ENCODE measurements around the gene CABP1. TPM values are rescaled to one million over a fixed set of nuclear protein-coding genes. Genes with fewer than 3 reads are reported as not detected.

CABP1 gene
- total and polyA plus RNA-seq, 10 of the 15 experiments (the other 5 are each of a cell fraction or from before 2014, with no cell fraction given), result 0.16 to 2.4 (median 0.80) TPM; not detected in 2

DNA sequence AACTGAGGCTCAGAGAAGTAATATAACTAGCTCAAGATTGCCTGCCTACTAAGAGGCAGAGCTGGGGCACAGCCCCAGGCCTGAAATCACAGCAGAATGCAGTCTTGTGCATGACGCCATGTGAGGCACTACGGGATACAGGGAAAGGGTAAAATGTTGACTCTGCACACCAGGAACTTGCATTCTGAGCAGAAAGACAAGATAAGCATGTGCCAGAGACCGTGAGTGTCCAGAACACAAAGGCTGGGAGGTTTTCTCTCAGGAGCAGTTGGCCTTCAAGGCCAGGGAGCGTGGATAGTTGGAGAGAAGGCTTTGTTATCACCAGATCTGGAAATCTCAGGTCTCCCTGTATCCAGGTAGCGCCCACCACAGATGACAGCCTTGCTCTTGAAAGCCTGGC lies 23.3 kb downstream of the CABP1 start (continued):
- TF ChIP-seq, protein P1, sequence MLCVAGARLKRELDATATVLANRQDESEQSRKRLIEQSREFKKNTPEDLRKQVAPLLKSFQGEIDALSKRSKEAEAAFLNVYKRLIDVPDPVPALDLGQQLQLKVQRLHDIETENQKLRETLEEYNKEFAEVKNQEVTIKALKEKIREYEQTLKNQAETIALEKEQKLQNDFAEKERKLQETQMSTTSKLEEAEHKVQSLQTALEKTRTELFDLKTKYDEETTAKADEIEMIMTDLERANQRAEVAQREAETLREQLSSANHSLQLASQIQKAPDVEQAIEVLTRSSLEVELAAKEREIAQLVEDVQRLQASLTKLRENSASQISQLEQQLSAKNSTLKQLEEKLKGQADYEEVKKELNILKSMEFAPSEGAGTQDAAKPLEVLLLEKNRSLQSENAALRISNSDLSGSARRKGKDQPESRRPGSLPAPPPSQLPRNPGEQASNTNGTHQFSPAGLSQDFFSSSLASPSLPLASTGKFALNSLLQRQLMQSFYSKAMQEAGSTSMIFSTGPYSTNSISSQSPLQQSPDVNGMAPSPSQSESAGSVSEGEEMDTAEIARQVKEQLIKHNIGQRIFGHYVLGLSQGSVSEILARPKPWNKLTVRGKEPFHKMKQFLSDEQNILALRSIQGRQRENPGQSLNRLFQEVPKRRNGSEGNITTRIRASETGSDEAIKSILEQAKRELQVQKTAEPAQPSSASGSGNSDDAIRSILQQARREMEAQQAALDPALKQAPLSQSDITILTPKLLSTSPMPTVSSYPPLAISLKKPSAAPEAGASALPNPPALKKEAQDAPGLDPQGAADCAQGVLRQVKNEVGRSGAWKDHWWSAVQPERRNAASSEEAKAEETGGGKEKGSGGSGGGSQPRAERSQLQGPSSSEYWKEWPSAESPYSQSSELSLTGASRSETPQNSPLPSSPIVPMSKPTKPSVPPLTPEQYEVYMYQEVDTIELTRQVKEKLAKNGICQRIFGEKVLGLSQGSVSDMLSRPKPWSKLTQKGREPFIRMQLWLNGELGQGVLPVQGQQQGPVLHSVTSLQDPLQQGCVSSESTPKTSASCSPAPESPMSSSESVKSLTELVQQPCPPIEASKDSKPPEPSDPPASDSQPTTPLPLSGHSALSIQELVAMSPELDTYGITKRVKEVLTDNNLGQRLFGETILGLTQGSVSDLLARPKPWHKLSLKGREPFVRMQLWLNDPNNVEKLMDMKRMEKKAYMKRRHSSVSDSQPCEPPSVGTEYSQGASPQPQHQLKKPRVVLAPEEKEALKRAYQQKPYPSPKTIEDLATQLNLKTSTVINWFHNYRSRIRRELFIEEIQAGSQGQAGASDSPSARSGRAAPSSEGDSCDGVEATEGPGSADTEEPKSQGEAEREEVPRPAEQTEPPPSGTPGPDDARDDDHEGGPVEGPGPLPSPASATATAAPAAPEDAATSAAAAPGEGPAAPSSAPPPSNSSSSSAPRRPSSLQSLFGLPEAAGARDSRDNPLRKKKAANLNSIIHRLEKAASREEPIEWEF (IDR thresholded peaks at IDR 0.05; ENCODE audit: insufficient replicate concordance, low read depth, low read length), result no peak
- TF ChIP-seq SMARCA5 (IDR thresholded peaks at IDR 0.05) (no peak), IKZF2 (IDR thresholded peaks at IDR 0.05) (no peak), FOXK2 (IDR thresholded peaks at IDR 0.05) (no peak), ZNF592 (IDR thresholded peaks at IDR 0.05) (no peak), POLR2A (IDR thresholded peaks at IDR 0.05; ENCODE audit: low read depth, low read length) (no peak), WRNIP1 (IDR thresholded peaks at IDR 0.05; ENCODE audit: borderline replicate concordance, low read depth, low read length) (no peak), JUND (IDR thresholded peaks at IDR 0.05; ENCODE audit: low read depth, low read length) (no peak), POLR2AphosphoS2 (IDR thresholded peaks at IDR 0.05; ENCODE audit: low read depth, low read length) (no peak)
- TF ChIP-seq, protein P2, sequence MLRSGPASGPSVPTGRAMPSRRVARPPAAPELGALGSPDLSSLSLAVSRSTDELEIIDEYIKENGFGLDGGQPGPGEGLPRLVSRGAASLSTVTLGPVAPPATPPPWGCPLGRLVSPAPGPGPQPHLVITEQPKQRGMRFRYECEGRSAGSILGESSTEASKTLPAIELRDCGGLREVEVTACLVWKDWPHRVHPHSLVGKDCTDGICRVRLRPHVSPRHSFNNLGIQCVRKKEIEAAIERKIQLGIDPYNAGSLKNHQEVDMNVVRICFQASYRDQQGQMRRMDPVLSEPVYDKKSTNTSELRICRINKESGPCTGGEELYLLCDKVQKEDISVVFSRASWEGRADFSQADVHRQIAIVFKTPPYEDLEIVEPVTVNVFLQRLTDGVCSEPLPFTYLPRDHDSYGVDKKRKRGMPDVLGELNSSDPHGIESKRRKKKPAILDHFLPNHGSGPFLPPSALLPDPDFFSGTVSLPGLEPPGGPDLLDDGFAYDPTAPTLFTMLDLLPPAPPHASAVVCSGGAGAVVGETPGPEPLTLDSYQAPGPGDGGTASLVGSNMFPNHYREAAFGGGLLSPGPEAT (IDR thresholded peaks at IDR 0.05; ENCODE audit: low read depth), result no peak
